OCI-LY1 (cell line): ENCODE results near the gene DOK7.

Experiments
- H2AFZ ChIP-seq: fragments of 200-600 bp; sonication (generic), shearing (Covaris generic); 2 replicates; pipeline ENCODE4 v1.6.0; 2014; ENCODE audit warnings: antibody characterized with exemption, mild to moderate bottlenecking, low read length
- H3F3A ChIP-seq: fragments of 200-600 bp; sonication (generic), shearing (Covaris generic); 2 replicates; pipeline ENCODE4 v1.6.0; 2014; ENCODE audit warnings: mild to moderate bottlenecking, antibody characterized with exemption, low read length, moderate library complexity; ENCODE audit not compliant: insufficient read depth
- H3K27ac ChIP-seq: fragments of 200-600 bp; sonication (generic); 2 replicates; pipeline ENCODE4 v1.5.1; 2014; ENCODE audit warnings: low read length, mixed run types, mild to moderate bottlenecking, low read depth; ENCODE audit not compliant: poor library complexity, severe bottlenecking
- H3K27me3 ChIP-seq: fragments of 200-600 bp; sonication (generic); 2 replicates; pipeline ENCODE4 v1.6.0; 2014; ENCODE audit warnings: antibody characterized with exemption, mild to moderate bottlenecking, low read length, moderate library complexity; ENCODE audit not compliant: insufficient read depth
- H3K36me3 ChIP-seq: fragments of 200-600 bp; sonication (generic); 2 replicates; pipeline ENCODE4 v1.6.1; 2014; ENCODE audit warnings: mild to moderate bottlenecking, antibody characterized with exemption, low read length, moderate library complexity, mixed read lengths; ENCODE audit not compliant: insufficient read depth
- H3K4me1 ChIP-seq: fragments of 200-600 bp; sonication (generic); 2 replicates; pipeline ENCODE4 v1.5.1; 2014; ENCODE audit warnings: mild to moderate bottlenecking, low read length, moderate library complexity; ENCODE audit not compliant: insufficient read depth, severe bottlenecking
- H3K4me2 ChIP-seq: fragments of 200-600 bp; sonication (generic), shearing (Covaris generic); 2 replicates; pipeline ENCODE4 v1.6.1; 2014; ENCODE audit warnings: low read length
- H3K4me3 ChIP-seq: fragments of 200-600 bp; sonication (generic); 2 replicates; pipeline ENCODE4 v1.5.1; 2014; ENCODE audit warnings: low read length, low read depth, mild to moderate bottlenecking, mixed read lengths; ENCODE audit not compliant: poor library complexity, severe bottlenecking
- H3K79me2 ChIP-seq: fragments of 200-600 bp; shearing (Covaris generic); 2 replicates; pipeline ENCODE4 v1.6.1; 2016; ENCODE audit warnings: mixed run types, low read length, mixed read lengths; ENCODE audit not compliant: insufficient read depth
- H3K9ac ChIP-seq: fragments of 200-600 bp; sonication (generic), shearing (Covaris generic); 2 replicates; pipeline ENCODE4 v1.6.1; 2014; ENCODE audit warnings: mild to moderate bottlenecking, low read length, mixed read lengths
- H3K9me2 ChIP-seq: fragments of 200-600 bp; sonication (generic), shearing (Covaris generic); 2 replicates; pipeline ENCODE4 v1.6.1; 2014; ENCODE audit warnings: low read depth, mild to moderate bottlenecking, low read length, mixed read lengths
- H3K9me3 ChIP-seq: fragments of 200-600 bp; shearing (Covaris generic); 2 replicates; pipeline ENCODE4 v1.6.1; 2014; ENCODE audit warnings: low read length, mixed read lengths
- H4K20me1 ChIP-seq: fragments of 200-600 bp; sonication (generic), shearing (Covaris generic); 2 replicates; pipeline ENCODE4 v1.6.0; 2016; ENCODE audit warnings: mild to moderate bottlenecking, low read length; ENCODE audit not compliant: insufficient read depth
- CTCF ChIP-seq: fragments of 200-600 bp; sonication (generic), shearing (Covaris generic); IDR thresholded peaks from 2 replicates; pipeline ENCODE4 v1.5.1; 2017; ENCODE audit warnings: mild to moderate bottlenecking, antibody characterized with exemption, low read length, moderate library complexity, mixed read lengths
- EZH2 ChIP-seq: fragments of 200-600 bp; sonication (generic), shearing (Covaris generic); IDR thresholded peaks from 2 replicates; pipeline ENCODE4 v1.8.0; 2017; ENCODE audit warnings: borderline replicate concordance, mixed run types, mild to moderate bottlenecking, antibody characterized with exemption, low read length, moderate library complexity, mixed read lengths

Gene DOK7

GRCh38 chr4:3438847-3439180 is 24.3 kb upstream of the DOK7 start:
- H3K9ac ChIP-seq, result no peak overlapping the region
- no peaks in the 10 kb centered on the region for H3K4me1 ChIP-seq
- no peaks in the 10 kb centered on the region for H3K79me2 ChIP-seq
- TF ChIP-seq CTCF (no peak), EZH2 (no peak)
- no peaks in the 10 kb centered on the region for H3K36me3 ChIP-seq
- no peaks in the 10 kb centered on the region for H3F3A ChIP-seq
- H3K9me2 ChIP-seq, result no peaks in the 10 kb centered on the region
- H3K27ac ChIP-seq, result no peak overlapping the region
- H3K4me3 ChIP-seq, result no peak overlapping the region
- no peak overlapping the region for H3K4me2 ChIP-seq
- no peaks in the 10 kb centered on the region for H4K20me1 ChIP-seq
- no peaks in the 10 kb centered on the region for H3K27me3 ChIP-seq
- H2AFZ ChIP-seq, result no peak overlapping the region
- no peaks in the 10 kb centered on the region for H3K9me3 ChIP-seq

- H3K4me3 ChIP-seq, result no peak overlapping the region
- H3K9ac ChIP-seq, result no peak overlapping the region
- H4K20me1 ChIP-seq, result no peaks in the 10 kb centered on the region
- H3K27me3 ChIP-seq, result no peaks in the 10 kb centered on the region
- H2AFZ ChIP-seq, result no peak overlapping the region
- H3K4me2 ChIP-seq, result no peak overlapping the region
- H3K9me3 ChIP-seq, result no peaks in the 10 kb centered on the region
- no peaks in the 10 kb centered on the region for H3K9me2 ChIP-seq
- no peaks in the 10 kb centered on the region for H3F3A ChIP-seq
- no peaks in the 10 kb centered on the region for H3K4me1 ChIP-seq
- H3K27ac ChIP-seq, result no peak overlapping the region
- H3K36me3 ChIP-seq, result no peaks in the 10 kb centered on the region
- TF ChIP-seq EZH2 (no peak), CTCF (no peak)
- no peaks in the 10 kb centered on the region for H3K79me2 ChIP-seq
Measured at GRCh38 chr4:3439391-3439790, 23.7 kb upstream of the DOK7 start.

- Histone ChIP-seq H3K4me1 (no peaks in the 10 kb centered on the region), H3K79me2 (no peaks in the 10 kb centered on the region), H3K4me3 (no peak overlapping the region), H4K20me1 (no peaks in the 10 kb centered on the region), H2AFZ (no peak overlapping the region), H3K4me2 (no peak overlapping the region), H3K9me2 (no peaks in the 10 kb centered on the region), H3K9ac (no peak overlapping the region), H3K36me3 (no peaks in the 10 kb centered on the region), H3K27me3 (no peaks in the 10 kb centered on the region), H3F3A (no peaks in the 10 kb centered on the region), H3K9me3 (no peaks in the 10 kb centered on the region), H3K27ac (no peak overlapping the region)
- TF ChIP-seq CTCF, result no peak
- TF ChIP-seq EZH2, result no peak
Measured at GRCh38 chr4:3440011-3440410, 23.1 kb upstream of the DOK7 start.
